Measurements from ENCODE around the gene HSD3B7. TPM values are rescaled to one million over a fixed set of nuclear protein-coding genes. Genes with fewer than 3 reads are reported as not detected.

Gene HSD3B7
- total RNA-seq, 2 donors from 2014 or later = 4.1 to 4.8 TPM

DNA sequence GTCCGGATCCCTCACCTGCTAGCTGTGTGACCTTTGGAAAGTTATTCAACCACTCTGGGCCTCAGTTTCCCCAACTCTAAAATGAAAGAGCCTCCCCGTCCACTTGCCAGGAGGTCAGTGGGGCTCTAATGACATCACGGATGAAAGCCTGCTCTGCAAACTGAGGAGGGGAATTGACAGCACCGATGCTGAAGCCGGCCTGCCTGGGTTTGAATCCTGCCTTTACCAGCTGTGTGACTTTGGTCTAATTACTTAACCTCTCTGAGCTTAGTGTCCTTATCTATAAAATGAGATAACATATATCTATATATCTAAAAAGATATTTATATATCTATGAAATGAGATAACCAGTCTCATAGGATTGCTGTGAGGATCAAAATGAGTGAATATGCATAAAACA, 23.5 kb downstream of the HSD3B7 start:
- no peak overlapping the region for H3K4me3 Mint-ChIP-seq
- Histone ChIP-seq H3K9ac (ENCODE audit: extremely low read depth, low read length, poor library complexity, severe bottlenecking) (no peak overlapping the region), H3K4me3 (ENCODE audit: low read length) (no peak overlapping the region), H3K4me1 (ENCODE audit: control insufficient read depth, insufficient read depth, low read length) (no peaks in the 10 kb centered on the region), H3K9me3 (ENCODE audit: control insufficient read depth, low read length) (no peaks in the 10 kb centered on the region), H3K27me3 (ENCODE audit: control insufficient read depth, insufficient read depth, low read length, poor library complexity, severe bottlenecking) (peaks cover 24% of the 10 kb centered on the region), H3K27ac (ENCODE audit: low read depth, low read length) (no peak overlapping the region), H3K36me3 (ENCODE audit: control insufficient read depth, insufficient read depth, low read length) (no peaks in the 10 kb centered on the region)
- H3K36me3 Mint-ChIP-seq (ENCODE audit: low read depth) = no peaks in the 10 kb centered on the region
- DNase-seq = no peak
- no peak for TF ChIP-seq CTCF (conservative IDR thresholded peaks at IDR 0.05)
- H3K27ac Mint-ChIP-seq = no peak overlapping the region
- H3K9me3 Mint-ChIP-seq = no peaks in the 10 kb centered on the region
- peaks cover 34% of the 10 kb centered on the region for H3K27me3 Mint-ChIP-seq (ENCODE audit: insufficient read depth)
- H3K4me1 Mint-ChIP-seq = peaks cover 6% of the 10 kb centered on the region
- WGBS, 2 experiments (ENCODE audit: insufficient coverage in 1 of 2, insufficient read length in 1 of 2) = 92% methylated on average over 3 to 5 of the region's 5 CpGs

DNA sequence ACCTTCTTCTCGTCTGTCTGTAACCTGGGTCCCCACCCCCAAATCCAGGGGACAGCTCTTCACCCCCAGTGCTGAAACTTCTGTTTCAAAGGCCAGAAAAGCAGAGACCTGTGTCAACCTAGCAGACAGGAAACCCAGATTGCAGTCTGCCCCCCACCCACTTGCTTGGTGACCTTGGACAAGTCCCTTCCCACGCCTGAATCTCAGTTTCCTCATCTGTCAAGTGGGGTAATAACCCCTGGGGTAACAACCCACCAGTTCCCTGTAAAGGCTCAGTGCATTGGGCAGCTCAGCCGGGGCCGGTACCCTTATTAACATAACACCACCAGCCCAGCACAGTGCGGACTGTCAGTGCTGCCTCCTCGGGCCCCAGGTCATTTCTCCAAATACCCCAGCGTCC, 24.1 kb downstream of the HSD3B7 start:
- no peak overlapping the region for H3K27ac ChIP-seq (ENCODE audit: low read depth, low read length)

DNA sequence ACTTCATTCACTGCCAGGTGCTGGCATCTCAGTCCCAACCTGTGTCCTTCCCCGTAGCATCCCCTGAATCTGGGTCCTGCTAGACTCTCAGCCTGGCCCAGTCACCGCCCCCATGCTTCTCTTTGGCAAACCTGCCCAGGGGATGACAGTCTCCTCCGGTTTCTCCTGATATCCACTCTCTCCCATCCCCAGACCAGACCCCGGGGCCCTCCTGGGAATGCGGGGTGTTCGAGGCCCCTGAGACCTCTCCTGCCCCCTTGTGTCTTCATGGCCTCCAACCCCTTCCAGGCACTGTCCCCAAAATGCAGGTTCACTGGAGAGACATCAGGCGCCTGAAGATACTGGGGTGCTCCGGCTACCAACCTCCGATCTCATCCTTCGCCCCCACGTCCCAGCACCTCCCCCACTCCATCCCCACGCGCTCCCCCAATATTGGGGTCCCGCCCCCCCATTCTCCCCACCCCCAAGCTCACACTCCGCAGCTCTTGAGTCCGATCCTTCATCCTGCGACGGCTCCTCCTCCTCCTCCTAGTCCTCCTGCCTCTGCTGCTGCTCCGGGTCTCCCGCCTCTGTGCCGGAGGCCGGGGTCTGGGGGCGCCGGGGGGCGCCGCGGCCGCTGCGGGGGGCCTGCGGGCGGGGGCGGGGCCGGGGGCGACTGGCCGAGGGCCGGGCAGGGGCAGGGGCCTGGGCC, 25.0 kb downstream of the HSD3B7 start:
- Histone ChIP-seq H3K9ac (ENCODE audit: extremely low read depth, low read length, poor library complexity, severe bottlenecking) (no peak overlapping the region), H3K27me3 (ENCODE audit: control insufficient read depth, insufficient read depth, low read length, poor library complexity, severe bottlenecking) (peaks cover 25% of the 10 kb centered on the region), H3K4me3 (ENCODE audit: low read length) (no peak overlapping the region), H3K4me1 (ENCODE audit: control insufficient read depth, insufficient read depth, low read length) (no peaks in the 10 kb centered on the region), H3K36me3 (ENCODE audit: control insufficient read depth, insufficient read depth, low read length) (no peaks in the 10 kb centered on the region), H3K27ac (ENCODE audit: low read depth, low read length) (no peak overlapping the region), H3K9me3 (ENCODE audit: control insufficient read depth, low read length) (no peaks in the 10 kb centered on the region)
- Mint-ChIP-seq H3K4me3 (peak overlapping the region; percentile 55), H3K27ac (no peak overlapping the region), H3K36me3 (ENCODE audit: low read depth) (no peaks in the 10 kb centered on the region), H3K27me3 (ENCODE audit: insufficient read depth) (peaks cover 45% of the 10 kb centered on the region), H3K9me3 (no peaks in the 10 kb centered on the region), H3K4me1 (peaks cover 6% of the 10 kb centered on the region)
- no peak for DNase-seq
- WGBS, 2 experiments (ENCODE audit: insufficient coverage in 1 of 2, insufficient read length in 1 of 2) = 19 to 40% methylated on average over 7 to 33 of the region's 36 CpGs
- TF ChIP-seq CTCF (conservative IDR thresholded peaks at IDR 0.05) = no peak

More for the DNA sequence above, 24.1 kb downstream of the HSD3B7 start:
- H3K9ac ChIP-seq (ENCODE audit: extremely low read depth, low read length, poor library complexity, severe bottlenecking) = no peak overlapping the region
- Mint-ChIP-seq H3K27me3 (ENCODE audit: insufficient read depth) (peaks cover 37% of the 10 kb centered on the region), H3K4me1 (peaks cover 6% of the 10 kb centered on the region), H3K9me3 (no peaks in the 10 kb centered on the region), H3K27ac (no peak overlapping the region), H3K36me3 (ENCODE audit: low read depth) (no peaks in the 10 kb centered on the region), H3K4me3 (no peak overlapping the region)
- no peaks in the 10 kb centered on the region for H3K36me3 ChIP-seq (ENCODE audit: control insufficient read depth, insufficient read depth, low read length)
- no peak overlapping the region for H3K4me3 ChIP-seq (ENCODE audit: low read length)
- TF ChIP-seq CTCF (conservative IDR thresholded peaks at IDR 0.05) = no peak
- no peaks in the 10 kb centered on the region for H3K4me1 ChIP-seq (ENCODE audit: control insufficient read depth, insufficient read depth, low read length)
- no peaks in the 10 kb centered on the region for H3K9me3 ChIP-seq (ENCODE audit: control insufficient read depth, low read length)
- peaks cover 25% of the 10 kb centered on the region for H3K27me3 ChIP-seq (ENCODE audit: control insufficient read depth, insufficient read depth, low read length, poor library complexity, severe bottlenecking)
- DNase-seq = no peak
- WGBS, 2 experiments (ENCODE audit: insufficient coverage in 1 of 2, insufficient read length in 1 of 2) = 86% methylated on average over 7 of the region's 7 CpGs; no CpG with 5 or more reads in 1 of the 2 experiments
